Motor neuron (in vitro differentiated cells): Measurements from ENCODE around the gene CRTC1. TPM values are rescaled to one million over a fixed set of nuclear protein-coding genes. Genes with fewer than 3 reads are reported as not detected.

Source experiments
- ATAC-seq, 8 experiments: fragments of 200-7000 bp; cut with Tn5 transposase; replicated peaks in 6 of 8; 2 replicates each; pipeline ENCODE4 v1.8.0; 2021; ENCODE audit warnings: mild to moderate bottlenecking in 8 of 8, moderate library complexity in 8 of 8
- H3K27ac ChIP-seq, 2 donors: fragments of 250-450 bp; sonication (Bioruptor Pico); 2 replicates each; pipeline ENCODE4 v1.9.0; 2021; ENCODE audit warnings: antibody characterized with exemption in 2 of 2, mild to moderate bottlenecking in 2 of 2, moderate library complexity in 1 of 2
- H3K4me1 ChIP-seq, 2 donors: fragments of 250-450 bp; sonication (Bioruptor Pico); replicated peaks in 1 of 2; 2 replicates each; pipeline ENCODE4 v1.6.1; 2021; ENCODE audit warnings: antibody characterized with exemption in 2 of 2, mild to moderate bottlenecking in 2 of 2, moderate library complexity in 1 of 2
- H3K4me3 ChIP-seq, 5 donors: fragments of 250-450 bp; sonication (Bioruptor Pico); 2 replicates each; pipeline ENCODE4 v1.9.0; 2021; ENCODE audit warnings: antibody characterized with exemption in 5 of 5, mild to moderate bottlenecking in 5 of 5, moderate library complexity in 4 of 5
- WGBS, 10 experiments: fragments of 450-650 bp; shearing (Covaris generic); methylation state at CpG; one replicate each; pipeline ENCODE4 v1.0.0; 2022; 5-methylcytosine and 5-hydroxymethylcytosine counted together
- in situ Hi-C, 9 experiments: fragments of 400-800 bp; cut with MboI; loops; one replicate each; pipeline ENCODE4 v1.15.0; 2021; ENCODE audit warnings: low sequenced_read_pairs in 9 of 9, low pct_unique_long_range_greater_than_20kb in 2 of 9; ENCODE audit not compliant: unreplicated experiment in 9 of 9
- total RNA-seq, 8 experiments: library from RNA; unstranded; fragments of 300-600 nt; gene quantifications; 2 replicates each; pipeline versions ENCODE4 v1.2.3 to v1.2.4, GENCODE V29; 2022

The CRTC1 gene
- total RNA-seq, 8 experiments from 2014 or later: 2.0 to 8.8 (median 8.0) TPM

DNA sequence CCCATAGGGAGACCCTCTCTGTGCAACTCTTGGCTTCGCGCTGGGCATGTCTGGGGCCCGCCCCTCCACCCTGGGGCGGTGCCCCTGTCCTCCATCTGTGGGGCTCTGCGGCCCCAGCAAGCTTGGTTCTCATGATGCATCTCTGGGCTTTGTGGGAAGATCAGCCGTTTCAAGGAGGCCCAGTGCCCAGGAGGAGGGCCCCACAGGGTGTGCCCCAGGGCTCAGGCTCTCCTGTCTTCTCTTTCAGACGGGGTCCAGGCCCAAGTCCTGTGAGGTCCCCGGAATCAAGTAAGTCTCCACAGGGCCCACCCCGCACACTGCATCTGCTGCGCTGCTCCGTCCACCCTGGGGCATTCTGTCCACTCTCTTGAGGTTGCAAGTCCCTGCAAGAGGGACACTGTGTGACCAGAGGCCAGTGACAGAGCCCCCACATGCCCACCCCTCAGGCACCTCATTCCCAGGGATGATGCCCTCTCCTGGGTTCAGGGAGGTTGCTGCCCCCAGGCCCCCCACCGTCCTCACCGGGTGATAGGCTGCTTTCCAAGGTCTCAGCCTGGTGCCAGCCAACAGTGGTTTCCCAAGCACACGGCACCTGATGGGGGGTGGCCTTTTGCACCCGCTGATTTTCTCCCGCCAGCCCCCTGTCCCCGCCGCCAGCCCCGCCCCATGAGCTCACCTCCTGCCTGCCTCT is 76.0 kb downstream of the CRTC1 start:
- Histone ChIP-seq H3K4me1 (peaks cover 0 to 8% of the 10 kb centered on the region in 2 donors), H3K27ac (no peak overlapping the region), H3K4me3 (no peak overlapping the region)
- peak in 1 of 8 experiments; percentile 5 for ATAC-seq
- in situ Hi-C loops: no loop called here
- WGBS, 10 experiments: no CpG with 5 or more reads among the region's 19 CpGs

DNA sequence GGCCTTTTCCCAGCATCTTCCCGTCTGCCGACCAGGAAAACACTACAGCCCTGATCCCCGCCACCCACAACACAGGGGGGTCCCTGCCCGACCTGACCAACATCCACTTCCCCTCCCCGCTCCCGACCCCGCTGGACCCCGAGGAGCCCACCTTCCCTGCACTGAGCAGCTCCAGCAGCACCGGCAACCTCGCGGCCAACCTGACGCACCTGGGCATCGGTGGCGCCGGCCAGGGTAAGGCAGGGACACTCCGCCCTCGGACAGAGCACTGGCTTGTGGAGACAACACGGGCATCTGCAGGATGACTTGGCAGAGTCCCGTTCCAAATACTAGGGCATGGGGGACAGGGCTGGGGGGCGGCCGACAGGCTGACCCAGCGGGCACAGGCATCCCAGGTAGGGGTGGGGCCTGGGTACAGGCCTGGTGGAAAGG is 76.5 kb downstream of the CRTC1 start:
- in situ Hi-C loops: no loop called here
- ATAC-seq: no peak
- Histone ChIP-seq H3K4me1 (peaks cover 0 to 8% of the 10 kb centered on the region in 2 donors), H3K4me3 (no peak overlapping the region), H3K27ac (no peak overlapping the region)
- WGBS, 10 experiments: no CpG with 5 or more reads among the region's 22 CpGs

DNA sequence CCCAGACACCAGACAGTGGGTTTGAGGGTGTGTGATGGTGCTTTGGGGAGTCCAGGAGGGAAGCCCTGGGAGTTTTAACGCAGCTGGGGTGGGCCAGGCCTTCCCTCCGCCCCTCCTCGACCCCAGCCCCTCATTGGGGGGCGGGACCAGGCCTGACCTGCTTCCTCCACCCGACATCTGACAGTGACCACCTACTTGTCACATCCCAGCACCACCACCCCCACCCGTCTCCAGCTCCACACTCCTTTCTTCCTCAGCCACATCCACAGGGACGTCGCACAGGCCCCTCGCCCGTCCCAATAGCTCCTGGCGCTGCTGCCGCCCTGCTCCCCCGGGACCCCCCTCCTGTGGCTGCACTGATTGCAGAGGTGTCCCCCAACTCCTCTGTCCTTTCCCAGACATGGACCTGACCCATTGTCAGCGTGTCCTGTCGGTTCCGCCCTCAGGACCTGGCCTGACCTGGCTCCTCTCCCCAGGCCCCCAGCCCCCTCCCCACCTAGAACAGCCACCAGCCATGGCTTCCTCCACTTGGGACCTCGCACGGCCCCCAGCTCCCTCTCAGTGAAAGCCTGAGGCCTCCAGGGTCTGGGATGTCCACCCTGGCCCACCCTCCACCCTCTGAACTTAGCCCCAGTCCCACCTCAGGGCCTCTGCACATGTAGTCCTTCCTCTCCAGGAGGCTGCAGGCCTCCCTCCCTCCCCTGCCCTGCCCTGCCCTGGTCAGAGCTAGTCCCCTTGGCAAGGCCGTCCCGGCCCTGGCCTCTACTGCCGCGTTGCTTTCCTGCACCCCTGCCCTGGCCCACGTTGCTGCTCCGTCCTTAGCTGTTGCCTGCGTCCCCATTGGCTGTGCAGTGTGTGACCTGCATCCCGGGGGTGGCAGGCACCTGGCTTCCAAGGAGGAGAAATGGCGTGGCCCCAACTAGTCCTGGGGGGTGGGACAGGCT is 77.2 kb downstream of the CRTC1 start:
- Histone ChIP-seq H3K4me1 (peaks cover 0 to 8% of the 10 kb centered on the region in 2 donors), H3K27ac (no peak overlapping the region), H3K4me3 (no peak overlapping the region)
- in situ Hi-C loops: no loop called here
- peak in 4 of 8 experiments; percentile 4 to 9 (median 4) for ATAC-seq
- WGBS, 10 experiments: no CpG with 5 or more reads among the region's 27 CpGs

DNA sequence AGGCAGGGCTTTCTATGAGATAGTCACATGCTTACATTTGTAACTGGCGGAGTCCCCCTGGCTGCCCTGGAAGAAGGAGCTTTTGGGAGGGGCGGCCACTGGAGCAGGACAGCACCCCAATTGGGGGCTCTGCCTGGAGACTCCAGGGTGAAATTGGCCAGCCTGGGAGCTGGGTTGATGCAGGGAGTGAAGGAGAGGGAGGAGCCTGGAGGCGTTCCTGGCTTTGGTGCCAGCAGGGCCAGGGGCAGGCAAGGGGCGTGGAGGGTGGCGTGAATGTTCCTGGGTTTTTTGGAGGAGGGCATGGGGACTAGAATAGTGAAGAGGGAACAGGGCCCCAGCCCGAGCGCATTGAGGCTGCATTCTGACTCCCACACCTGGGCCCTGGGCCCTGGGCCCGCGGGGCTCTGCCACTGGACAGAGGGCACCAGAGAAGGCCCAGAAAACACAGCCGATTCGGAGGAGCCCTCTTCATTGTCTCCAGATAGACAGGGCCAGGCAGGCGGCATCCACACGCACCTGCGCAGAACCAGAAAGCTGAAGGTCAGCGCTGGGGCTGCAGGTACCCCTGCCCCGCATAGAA is 78.1 kb downstream of the CRTC1 start:
- Histone ChIP-seq H3K4me3 (no peak overlapping the region), H3K27ac (no peak overlapping the region), H3K4me1 (peaks cover 0 to 8% of the 10 kb centered on the region in 2 donors)
- WGBS, 10 experiments: 60 to 100% methylated on average over 1 to 2 of the region's 16 CpGs; no CpG with 5 or more reads in 8 of the 10 experiments
- ATAC-seq: peak in 4 of 8 experiments; percentile 9 to 33 (median 16)
- in situ Hi-C loops: no loop called here

DNA sequence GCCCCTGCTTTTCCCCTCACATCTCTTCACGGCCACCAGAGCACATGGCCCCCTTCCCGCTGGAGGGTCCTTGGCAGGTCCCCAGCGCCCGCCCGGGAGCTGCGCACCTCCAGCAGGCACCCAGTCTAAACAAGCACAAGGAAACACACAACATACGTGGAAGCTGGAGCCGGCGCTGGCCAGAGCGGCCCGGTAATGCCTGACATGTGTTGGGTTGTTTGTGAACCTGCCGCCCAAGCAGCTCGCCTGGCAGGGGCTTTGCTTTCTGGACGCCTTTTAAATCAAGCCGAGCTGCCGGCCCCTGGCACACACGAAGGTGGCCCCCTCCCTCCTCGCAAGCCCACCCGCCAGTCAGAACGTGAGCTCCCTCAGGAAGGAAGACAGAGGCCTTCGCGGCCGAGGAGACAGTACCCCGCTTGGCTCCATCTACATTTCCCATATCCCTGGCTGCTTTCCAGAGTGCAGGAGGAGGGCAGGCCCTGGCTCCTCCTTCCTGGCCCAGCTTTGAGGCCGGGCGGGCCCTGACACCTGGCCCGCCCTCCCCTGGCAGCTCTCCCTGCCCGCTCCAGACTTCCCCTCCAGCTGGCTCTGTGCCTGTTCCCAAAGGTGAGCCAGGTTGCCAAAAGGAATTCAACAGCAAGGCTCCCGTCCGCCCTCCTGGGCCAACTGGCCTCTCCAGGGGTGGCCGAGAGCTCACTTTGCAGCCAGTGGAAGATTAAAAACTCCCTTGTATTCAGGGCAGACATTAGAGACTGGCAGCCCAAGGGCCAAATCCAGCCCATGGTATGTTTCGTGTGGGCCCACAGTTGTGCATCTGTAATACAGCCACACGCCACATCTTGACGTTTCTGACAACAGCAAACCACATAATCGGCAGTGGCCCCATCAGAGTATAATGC is 78.9 kb downstream of the CRTC1 start:
- peak; percentile 54 to 94 (median 70) for ATAC-seq
- WGBS, 10 experiments: 37 to 100% (median 83%) methylated on average over 1 to 6 of the region's 35 CpGs; no CpG with 5 or more reads in 3 of the 10 experiments
- Histone ChIP-seq H3K27ac (no peak overlapping the region), H3K4me3 (no peak overlapping the region), H3K4me1 (peaks cover under 1 to 8% of the 10 kb centered on the region in 2 donors)
- in situ Hi-C loops: no loop called here

DNA sequence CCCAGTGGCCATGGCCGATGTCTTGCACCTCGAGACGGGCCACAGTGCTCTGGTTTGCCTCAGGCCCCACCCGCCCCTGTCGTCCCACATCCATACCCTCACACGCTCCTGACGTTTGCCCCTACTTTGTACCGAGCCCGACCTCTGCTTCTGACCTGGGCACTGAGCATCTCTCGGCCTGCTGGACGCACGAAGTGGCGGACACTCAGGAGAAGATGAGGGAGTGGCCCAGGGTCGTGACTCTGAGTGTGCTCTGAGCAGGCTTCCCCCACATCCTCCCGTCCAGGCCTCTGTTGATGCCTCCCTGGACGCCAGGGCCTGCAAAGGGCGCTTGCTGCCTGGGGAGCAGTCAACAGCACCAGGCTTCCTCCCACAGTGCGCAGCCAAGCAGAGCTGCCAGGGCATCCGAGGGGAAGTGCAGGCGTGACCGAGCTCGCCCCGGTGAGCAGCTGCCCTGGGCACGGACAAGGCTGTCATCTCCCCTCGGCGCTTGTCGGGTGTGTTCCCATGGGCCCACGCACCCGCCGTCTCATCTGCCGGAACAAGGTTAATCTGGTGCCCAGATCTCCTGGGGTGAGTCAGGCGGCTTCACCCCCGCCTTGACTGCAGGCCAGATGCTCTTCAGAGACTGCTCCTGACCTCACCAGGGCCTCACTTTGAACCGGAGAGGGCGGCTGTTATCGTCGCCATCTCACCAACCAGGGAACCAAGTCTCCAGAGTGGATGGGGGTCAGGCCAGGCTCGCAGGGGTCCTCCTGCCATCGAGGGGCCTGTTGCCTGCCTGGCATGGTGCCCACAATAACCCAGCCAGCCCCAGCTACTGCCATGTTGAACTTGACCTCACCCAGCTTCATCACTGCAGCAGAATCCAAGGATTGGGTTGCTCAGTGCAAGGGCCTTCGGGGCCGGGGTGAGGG is 80.5 kb downstream of the CRTC1 start:
- 19 to 100% (median 82%) methylated on average over 2 to 15 of the region's 41 CpGs; no CpG with 5 or more reads in 5 of the 10 experiments for WGBS, 10 experiments
- Histone ChIP-seq H3K27ac (no peak overlapping the region), H3K4me1 (peaks cover 10 to 21% of the 10 kb centered on the region in 2 donors), H3K4me3 (no peak overlapping the region)
- ATAC-seq: peak in 3 of 8 experiments; percentile 10 to 76 (median 70)
- in situ Hi-C loops: no loop called here

DNA sequence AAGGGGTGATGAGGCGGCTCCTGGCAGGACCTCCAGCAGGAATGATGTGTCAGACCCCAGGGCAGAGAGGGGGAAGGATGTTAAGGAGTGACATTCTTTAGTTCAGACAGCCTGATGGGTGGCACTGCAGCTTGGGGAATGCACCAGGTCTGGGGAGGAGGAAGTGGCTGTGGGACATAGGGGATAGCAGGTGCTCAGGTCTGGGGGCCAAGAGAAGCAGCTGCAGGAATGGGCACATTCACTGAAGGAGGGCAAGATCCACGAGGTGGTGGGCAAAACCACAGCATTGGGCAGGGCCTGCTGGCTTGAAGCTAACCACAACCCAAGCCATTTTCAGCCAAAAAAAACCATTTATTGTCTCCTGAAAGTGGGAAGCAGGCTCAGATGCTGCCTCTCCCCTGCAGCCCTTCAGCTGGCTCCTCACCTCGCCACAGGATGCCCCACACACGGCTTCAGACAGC is 81.1 kb downstream of the CRTC1 start:
- peaks cover 10 to 21% of the 10 kb centered on the region in 2 donors for H3K4me1 ChIP-seq
- H3K27ac ChIP-seq: no peak overlapping the region
- ATAC-seq: no peak
- 20 to 65% (median 55%) methylated on average over 1 to 2 of the region's 4 CpGs; no CpG with 5 or more reads in 6 of the 10 experiments for WGBS, 10 experiments
- in situ Hi-C loops: no loop called here
- no peak overlapping the region for H3K4me3 ChIP-seq

DNA sequence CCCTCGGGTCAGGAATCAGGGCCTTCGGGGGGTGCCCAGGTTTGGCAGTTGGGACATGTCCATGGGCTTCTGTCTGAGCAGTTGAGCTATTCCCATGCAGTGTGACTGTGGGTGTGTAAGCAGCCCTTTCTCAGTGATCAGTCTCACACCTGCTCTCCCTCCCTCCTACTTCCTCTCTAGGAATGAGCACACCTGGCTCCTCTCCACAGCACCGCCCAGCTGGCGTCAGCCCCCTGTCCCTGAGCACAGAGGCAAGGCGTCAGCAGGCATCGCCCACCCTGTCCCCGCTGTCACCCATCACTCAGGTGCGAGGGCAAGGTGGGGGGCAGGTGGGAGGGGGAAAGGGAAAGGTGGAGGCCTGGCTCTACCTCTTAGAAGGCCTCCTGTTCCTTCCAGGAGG is 81.7 kb downstream of the CRTC1 start:
- in situ Hi-C loops: no loop called here
- H3K4me1 ChIP-seq: peaks cover 10 to 21% of the 10 kb centered on the region in 2 donors
- H3K4me3 ChIP-seq: no peak overlapping the region
- H3K27ac ChIP-seq: no peak overlapping the region
- ATAC-seq: no peak
- 79 to 100% (median 83%) methylated on average over 1 to 4 of the region's 8 CpGs; no CpG with 5 or more reads in 6 of the 10 experiments for WGBS, 10 experiments

DNA sequence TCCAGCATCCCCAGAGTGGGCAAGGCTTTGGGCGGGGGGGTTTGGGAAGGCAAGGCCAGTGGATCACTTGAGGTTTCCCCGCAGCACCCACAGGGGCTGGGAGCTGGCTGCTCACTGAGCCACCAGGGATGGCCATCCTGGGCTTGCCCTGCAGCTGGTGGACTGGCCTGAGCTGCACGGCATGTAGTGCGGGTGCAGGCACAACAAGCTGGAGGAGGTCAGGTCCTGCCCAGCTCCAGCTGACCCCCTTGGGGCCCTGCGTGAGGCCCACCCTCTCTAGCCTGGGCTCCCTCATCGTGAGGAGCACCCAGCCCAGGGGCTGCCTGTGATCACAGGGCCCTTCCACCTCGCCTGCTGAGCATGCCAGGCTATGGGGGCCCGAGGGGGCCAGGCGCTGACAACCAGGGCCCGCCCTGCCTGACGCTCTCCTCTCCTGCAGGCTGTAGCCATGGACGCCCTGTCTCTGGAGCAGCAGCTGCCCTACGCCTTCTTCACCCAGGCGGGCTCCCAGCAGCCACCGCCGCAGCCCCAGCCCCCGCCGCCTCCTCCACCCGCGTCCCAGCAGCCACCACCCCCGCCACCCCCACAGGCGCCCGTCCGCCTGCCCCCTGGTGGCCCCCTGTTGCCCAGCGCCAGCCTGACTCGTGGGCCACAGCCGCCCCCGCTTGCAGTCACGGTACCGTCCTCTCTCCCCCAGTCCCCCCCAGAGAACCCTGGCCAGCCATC is 84.7 kb downstream of the CRTC1 start:
- no peak overlapping the region for H3K27ac ChIP-seq
- no peak overlapping the region for H3K4me3 ChIP-seq
- peak in 6 of 8 experiments; percentile 12 to 92 (median 80) for ATAC-seq
- in situ Hi-C loops: no loop called here
- peaks cover 10 to 13% of the 10 kb centered on the region in 2 donors for H3K4me1 ChIP-seq
- WGBS, 10 experiments: 17 to 100% methylated on average over 1 of the region's 30 CpGs; no CpG with 5 or more reads in 8 of the 10 experiments

DNA sequence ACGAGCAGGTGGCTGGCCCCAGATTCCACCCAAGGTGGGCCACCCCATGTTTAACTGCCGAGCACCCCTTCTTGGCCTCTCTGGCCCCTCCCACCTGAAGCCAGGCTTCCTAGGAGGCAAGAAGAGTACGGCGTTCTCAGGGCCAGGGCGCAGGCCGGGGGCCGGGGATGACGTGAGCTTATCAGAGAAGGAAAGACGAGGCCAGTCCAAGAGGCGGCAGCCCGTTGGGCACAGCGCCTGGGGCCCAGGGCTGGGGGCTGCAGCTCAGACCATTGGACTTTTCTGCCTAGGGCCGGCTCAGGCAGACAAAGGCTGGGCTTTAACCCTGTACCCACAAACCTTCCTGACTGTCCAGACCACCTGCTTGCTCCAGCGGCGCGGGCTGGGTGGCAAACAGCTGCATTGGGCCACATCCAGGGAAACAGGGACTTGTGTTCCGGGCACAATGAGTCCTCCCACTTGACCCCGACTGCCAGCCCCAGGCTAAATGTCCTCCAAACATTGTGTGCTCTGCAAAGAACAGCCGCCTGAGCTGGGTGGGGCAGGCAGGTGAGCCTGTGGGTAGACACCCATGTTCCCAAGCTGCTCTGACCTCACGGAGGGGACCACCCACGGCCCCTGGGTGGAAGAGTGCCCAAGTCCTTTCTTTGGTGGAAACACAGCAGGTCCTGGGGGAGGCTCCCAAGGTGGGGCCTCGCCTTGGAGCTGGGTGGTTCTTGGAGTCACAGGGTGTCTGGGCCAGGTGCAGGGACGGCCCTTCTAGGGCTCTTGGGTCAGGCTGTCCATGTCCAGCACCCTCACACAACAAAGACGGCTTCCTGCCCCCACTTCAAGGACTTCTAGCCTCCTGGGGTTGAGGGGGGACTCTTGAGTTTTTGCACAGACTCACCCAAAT is 85.8 kb downstream of the CRTC1 start:
- in situ Hi-C loops: no loop called here
- ATAC-seq: no peak
- Histone ChIP-seq H3K4me3 (no peak overlapping the region), H3K27ac (no peak overlapping the region), H3K4me1 (peaks cover 10 to 13% of the 10 kb centered on the region in 2 donors)
- WGBS, 10 experiments: 75 to 100% (median 92%) methylated on average over 1 to 7 of the region's 24 CpGs; no CpG with 5 or more reads in 5 of the 10 experiments
